Activated CD4-positive, CD25-positive, alpha-beta regulatory T cell treated with anti-CD3 and anti-CD28 coated beads, Interleukin-2, amount 50 U/mL, for 24 hours (primary cell): Measurements from ENCODE around the gene MED12L.
"Not testable (repeated sequence)": the region's sequence is repeated elsewhere in the genome, so short reads cannot be mapped to it uniquely, and the experiment has no call there.

Experiments used
- ATAC-seq, 2 donors: fragments of 150-1000 bp; cut with Tn5 transposase; one replicate each; pipeline ENCODE4 v1.10.0; 2021; ENCODE audit warnings: mild to moderate bottlenecking in 1 of 2, moderate library complexity in 1 of 2

MED12L gene

GRCh38 chr3:151213151-151213550 is 127.7 kb downstream of the MED12L start:
- no peak for ATAC-seq

- no peak for ATAC-seq
Observed at GRCh38 chr3:151213881-151214280, 128.4 kb downstream of the MED12L start.

DNA sequence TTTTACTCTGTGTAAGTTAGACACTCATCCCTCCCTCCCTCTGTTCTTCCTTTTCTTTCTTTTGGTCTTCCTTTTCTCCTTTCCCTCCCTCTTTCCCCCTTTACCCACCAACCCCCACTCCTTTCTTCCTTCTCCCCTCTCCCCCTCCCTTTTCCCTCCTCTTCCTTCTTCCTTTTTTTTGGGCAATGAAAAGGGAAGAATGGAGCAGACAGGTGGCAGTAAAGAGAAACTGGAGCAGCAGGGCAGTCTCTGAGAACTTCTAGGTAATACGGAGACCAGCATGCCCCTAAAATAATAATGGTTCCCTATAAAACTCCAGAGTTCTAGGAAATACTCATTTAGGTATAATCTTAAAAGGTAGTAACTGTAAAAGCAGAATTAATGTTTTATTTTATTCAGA is 129.0 kb downstream of the MED12L start:
- ATAC-seq: no peak

DNA sequence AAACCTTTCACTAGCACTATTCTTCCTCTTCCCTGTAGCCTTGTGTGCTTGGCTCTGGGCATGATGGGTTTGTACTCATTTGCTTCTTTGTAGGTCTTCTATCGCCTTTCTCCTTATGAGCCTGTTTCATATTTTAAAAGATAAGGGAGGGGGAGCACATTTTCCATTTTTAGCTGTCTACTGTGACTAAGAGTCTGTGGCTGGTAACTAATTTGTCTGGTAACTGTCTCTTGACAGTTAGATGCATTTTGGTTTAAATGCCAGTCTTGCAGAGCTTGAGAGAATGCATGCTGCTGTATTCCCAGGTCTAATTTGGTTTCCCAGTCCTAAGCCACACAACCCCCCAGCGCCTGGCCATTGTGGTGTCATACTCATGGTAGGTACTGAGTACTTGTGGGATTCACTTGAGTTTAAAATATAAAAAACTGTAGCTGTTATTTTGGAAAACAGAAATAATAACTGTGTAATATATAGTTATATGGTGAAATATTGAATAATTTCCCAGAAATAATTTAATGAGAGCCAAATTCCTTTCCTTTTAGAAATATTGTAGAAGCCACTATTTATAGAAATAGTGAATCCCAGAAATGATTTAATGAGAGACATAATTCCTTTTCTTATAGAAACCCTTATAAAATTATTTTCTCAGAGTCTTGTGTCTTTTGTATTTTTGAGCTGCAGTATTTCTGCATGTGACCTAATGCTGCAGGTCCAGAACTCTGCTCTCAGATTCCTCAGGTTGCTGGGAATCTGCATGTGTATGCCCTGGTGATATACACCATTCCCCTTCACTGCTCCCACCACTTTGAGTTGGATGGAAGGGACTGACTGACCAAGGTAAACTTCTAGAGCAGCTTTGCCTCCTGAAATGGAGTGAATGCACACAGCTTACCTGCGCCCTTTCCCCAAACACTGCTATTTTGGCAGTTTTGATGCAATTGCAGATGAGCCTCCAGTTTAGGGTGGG is 131.5 kb downstream of the MED12L start:
- ATAC-seq: peak in 1 of 2 donors; percentile 41

GRCh38 chr3:151218136-151218535 is 132.7 kb downstream of the MED12L start:
- no peak for ATAC-seq

DNA sequence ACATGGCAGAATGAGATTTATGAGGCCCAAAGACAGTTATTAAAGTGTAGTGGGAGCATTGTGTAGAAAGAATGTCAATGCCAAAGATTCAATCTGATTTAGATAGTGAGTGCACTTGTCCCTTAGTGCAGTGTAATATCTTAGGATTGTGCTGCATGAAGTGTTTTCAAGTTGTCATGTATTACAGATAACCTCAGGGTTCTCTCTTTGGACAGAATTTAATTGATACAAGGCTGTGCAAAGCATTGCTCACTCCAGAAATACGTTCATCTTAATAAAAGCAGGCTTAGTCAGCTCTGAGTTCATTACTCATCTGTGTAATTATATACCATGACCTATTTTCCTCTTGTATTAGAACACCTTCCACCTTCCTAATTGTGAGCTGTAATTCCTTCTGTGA is 133.6 kb downstream of the MED12L start:
- peak; percentile 89 to 95 for ATAC-seq

DNA sequence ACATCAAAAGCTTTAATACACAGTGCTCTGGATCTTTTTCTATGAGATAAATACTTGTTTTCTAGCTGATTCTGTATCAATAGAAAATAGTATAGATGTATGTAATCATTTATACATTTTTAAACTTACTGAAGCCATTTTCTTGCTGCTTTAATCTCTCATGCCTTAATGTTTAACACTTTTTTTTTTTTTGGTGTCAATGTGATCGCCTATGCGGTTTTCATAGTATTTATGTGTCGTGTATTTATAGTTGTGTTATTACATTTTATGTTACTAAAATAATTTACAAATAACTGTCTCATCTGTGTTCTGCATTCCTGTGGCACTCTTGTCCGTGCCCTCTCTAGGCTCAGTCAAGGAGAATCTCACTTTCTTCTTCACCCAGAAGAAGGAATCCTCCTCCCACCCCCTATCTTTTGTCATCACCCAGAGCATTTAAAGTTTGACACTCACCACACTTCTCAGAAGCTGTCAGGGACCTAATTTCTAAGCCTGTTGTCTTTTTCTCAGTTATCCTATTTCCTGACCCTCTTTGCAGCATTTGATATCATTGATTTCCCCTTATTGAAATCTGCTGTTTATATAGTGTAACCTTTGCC is 138.9 kb downstream of the MED12L start:
- no peak for ATAC-seq

DNA sequence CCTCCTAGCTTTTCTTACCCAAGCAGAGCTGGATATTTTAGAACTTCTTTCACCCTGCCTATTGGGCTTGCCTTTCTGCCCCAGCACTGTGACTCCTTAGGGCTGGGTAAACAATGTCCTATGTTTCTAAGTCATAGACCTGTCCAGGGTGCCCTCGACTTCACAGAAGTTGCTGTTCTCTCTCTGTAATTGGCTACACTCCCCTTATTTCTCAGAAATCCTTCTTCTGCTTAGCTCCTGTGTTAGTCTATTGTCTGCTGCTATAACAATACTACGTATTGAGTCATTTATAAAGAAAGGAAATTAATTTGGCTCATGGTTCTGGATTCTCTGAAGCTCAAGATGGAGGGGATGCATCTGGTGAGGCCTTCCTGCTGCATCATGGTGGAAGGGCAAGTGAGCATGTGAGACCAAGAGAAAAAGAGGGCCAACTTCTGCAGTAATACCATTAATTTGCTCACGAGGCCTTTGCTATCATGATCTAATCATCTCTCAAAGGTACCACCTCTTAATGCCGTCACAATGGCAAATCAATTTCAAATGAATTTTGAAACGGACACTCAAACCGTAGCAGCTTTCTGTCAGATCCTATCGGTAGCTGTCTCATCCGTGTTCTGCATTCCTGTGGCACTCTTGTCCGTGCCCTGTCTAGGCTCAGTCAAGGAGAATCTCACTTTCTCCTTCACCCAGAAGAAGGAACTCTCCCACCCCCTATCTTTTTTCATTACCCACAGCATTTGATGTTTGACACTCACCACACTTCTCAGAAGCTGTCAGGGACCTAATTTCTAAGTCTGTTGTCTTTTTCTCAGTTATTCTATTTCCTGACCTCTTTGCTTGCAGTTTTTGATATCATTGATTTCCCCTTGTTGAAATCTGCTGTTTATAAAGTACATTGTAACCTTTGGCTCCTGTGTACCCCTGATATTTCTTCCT is 139.8 kb downstream of the MED12L start:
- peak; percentile 17 to 40 for ATAC-seq

DNA sequence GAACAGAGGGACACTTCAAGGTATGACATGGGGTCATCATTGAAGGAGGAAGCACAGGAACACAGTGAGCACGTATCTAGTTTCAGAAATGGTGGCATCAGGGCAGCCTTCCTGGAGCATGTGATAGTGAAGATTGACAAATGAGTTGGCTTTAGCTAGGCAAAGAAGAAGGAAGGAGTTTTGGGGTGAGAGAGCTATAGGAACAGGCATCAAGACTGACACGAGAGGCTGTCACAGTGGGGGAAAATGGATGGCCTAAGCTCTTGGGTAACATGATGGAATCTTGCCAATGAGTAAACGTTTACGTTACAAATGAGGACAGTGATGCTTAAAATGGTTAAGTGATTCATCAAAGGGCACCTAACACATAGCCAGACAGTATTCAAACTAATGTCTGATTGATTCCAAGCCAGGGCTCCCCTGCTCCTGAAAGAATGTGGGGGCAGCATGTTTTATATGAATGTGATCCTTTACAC is 140.7 kb downstream of the MED12L start:
- ATAC-seq: peak; percentile 57 to 71

DNA sequence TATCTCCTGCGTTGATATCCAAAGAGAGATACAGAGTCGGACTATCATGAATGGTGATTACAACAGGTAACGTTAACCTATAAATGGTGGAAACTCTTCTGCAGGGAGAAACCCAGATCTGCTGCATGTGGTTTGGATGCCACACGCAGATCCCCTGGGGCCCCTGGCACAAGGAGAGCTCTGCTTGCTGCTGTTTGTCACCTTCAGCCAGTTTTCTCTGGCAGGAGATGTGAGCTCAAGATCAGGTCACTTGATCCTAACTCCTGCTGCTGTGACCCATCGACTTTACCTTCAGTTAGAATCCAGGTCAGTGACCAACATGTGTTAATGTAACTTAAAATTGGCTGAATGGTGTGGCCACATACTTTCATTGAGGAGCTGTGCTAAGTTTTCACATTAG is 141.4 kb downstream of the MED12L start:
- ATAC-seq: no peak

- peak in 1 of 2 donors; percentile 3 for ATAC-seq
Observed at GRCh38 chr3:151227266-151227806, 141.9 kb downstream of the MED12L start.

GRCh38 chr3:151227807-151228665 is 142.6 kb downstream of the MED12L start:
- peak; percentile 61 to 66 for ATAC-seq

DNA sequence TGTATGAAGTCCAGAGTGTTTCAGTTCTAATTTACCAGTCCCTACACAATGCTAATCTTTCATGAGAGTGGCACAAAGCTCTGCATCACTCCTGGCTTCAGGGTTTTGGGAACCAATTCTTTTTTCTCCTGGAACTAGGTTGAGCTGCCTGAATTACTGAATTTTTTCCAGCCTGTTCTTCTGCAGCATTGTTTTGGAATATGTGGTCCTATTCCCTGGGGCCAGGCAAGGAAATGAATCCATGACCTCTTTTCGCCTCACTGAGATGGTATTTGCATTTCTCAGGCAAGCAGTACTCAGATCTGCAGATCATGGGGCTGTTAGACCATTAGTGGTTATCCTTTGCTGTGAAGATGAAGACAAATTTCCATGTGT is 143.2 kb downstream of the MED12L start:
- ATAC-seq: no peak

DNA sequence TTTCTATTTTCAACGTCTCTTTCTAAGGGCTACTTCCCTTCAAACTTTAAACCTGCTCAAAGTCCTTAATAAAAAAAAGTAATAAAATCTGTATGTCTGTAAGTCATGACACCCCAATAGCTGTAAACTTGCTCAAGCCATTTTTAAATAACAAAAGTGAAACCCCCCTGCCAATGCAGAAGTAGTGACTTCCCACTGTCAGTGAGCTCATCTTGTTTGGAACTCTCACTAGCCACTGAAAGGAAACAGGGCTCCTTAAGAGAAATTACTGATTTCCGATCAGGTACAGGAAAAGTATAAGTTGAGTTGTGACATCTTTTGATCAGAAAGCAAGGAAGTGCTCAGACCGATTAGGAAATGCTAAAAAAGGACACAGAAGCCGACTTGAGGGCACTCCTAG is 145.2 kb downstream of the MED12L start:
- ATAC-seq: no peak

- not testable (repeated sequence) for ATAC-seq
Observed at GRCh38 chr3:151232403-151232802, 146.9 kb downstream of the MED12L start.

DNA sequence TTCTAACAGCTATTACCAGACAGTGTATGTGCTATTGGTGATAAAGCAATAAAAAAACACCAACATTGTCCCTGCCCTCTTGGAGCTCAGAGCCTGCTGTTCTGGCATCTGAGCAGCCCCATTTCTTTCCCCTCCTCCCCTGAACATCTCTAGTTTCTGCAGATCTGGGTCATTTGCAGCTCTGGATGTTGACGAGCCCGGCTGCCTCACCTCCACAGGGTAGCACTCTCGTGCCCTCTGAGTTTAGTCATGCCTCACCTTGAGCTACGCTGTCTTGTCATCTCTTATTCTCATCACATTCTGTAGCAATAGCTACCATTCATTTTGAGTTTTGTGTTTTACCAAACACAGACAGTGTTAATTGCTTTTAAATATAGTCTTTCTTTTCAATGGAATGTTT is 147.5 kb downstream of the MED12L start:
- no peak for ATAC-seq

DNA sequence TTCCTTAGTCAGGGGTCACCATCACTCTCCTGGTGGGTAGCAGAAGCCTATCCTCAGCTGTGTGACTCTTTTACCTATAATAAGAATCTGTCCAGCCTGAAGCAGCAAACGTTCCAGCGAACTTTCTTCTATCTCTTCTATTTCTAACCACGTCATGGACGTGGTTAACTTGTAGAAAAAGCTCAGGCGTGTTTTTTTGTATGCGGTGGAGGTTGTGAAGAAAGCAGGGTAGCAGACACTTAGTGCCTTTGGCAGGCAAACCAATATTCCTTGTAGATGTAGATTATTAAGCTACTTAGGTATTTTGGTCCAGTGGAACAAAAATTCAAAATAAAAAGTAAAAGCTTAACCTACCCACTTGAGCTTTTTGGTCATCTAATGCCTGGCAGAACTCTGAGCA is 149.4 kb downstream of the MED12L start:
- ATAC-seq: no peak

DNA sequence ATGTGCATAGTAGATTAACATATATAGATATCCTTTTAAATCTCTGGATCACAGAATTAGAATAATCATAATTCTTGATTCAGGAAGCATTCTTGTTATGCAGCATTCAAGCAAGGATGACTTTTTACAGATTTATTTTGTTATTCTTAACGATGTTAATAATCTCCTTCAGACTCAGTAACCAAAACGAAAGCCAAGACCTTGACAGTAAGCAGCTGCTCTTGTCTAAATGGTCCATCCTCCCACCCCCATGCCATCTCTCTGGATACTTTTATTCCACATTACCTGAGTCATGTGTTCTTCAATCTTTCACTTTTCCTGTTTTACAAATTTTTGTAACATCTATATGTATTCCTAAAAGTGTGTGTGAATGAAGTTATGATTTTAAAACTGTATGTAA is 150.9 kb downstream of the MED12L start:
- ATAC-seq: no peak

DNA sequence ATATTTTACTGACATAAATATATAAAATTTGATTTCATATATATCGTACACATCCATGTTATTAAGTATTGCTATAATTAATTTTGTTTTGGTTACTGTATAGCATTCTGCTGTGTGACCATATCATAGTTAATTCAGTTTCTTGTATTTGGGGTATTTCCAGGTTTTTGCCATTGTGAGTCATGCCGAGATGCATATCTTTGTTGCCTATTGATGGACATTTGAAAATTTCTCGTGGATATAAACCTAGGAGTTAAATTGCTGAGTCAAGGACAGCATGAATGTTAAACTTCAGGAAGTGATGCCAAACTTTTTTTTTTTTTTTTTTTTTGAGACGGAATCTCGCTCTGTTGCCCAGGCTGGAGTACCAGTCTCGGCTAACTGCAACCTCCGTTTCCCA is 151.3 kb downstream of the MED12L start:
- ATAC-seq: no peak

GRCh38 chr3:151242006-151242405 is 156.5 kb downstream of the MED12L start:
- ATAC-seq: not testable (repeated sequence)

DNA sequence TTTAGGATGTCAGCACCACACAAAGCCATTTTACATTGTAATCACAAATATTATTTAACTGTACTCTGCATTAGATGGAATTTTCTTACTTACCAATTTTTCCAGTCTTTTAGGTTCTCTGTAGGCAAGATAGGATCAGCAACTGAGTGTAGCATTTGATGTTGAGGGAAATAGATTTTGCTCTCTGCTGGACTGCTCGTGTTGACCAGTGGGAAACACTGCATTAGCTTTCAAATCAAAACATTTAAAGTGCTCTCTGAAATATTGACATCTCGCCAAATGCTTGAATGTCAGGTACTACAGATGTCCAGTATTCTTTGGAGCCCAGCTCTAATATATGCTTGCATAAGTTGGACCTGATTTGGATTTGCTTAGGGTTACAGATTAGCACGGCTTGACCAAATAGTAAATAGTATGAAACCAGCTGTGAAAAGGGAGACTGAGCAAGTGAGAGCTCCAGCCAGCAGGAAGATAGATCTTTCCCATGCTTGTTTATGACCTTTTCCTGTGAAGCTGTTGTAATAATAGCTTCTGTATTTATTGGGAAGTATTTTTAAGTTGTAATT is 163.4 kb downstream of the MED12L start:
- no peak for ATAC-seq
